Endodermal cell (in vitro differentiated cells): Measurements from ENCODE around the gene ALS2CL. TPM values are rescaled to one million over a fixed set of nuclear protein-coding genes. Genes with fewer than 3 reads are reported as not detected.

ENCODE experiments used
- DNase-seq: peaks from one replicate; pipeline ENCODE4 v3.0.0-alpha.2; 2017
- H3K27ac ChIP-seq: 2 replicates; pipeline ENCODE4 v1.5.1; 2013; ENCODE audit warnings: mild to moderate bottlenecking, low read depth, low read length, moderate library complexity
- H3K27me3 ChIP-seq: 2 replicates; pipeline ENCODE4 v1.6.1; 2013; ENCODE audit warnings: mild to moderate bottlenecking, low read length, moderate library complexity; ENCODE audit not compliant: insufficient read depth, control insufficient read depth, poor library complexity, severe bottlenecking
- H3K36me3 ChIP-seq: 2 replicates; pipeline ENCODE4 v1.7.0; 2013; ENCODE audit warnings: mild to moderate bottlenecking, low read length, moderate library complexity; ENCODE audit not compliant: control insufficient read depth, insufficient read depth
- H3K4me1 ChIP-seq: one replicate; pipeline ENCODE4 v1.7.0; 2013; ENCODE audit warnings: low read length; ENCODE audit not compliant: control insufficient read depth, insufficient read depth
- H3K4me3 ChIP-seq: 2 replicates; pipeline ENCODE4 v1.5.1; 2013; ENCODE audit warnings: mild to moderate bottlenecking, low read length, moderate library complexity
- H3K9ac ChIP-seq: 2 replicates; pipeline ENCODE4 v1.6.1; 2013; ENCODE audit warnings: mild to moderate bottlenecking, low read length, moderate library complexity; ENCODE audit not compliant: poor library complexity, severe bottlenecking; ENCODE audit errors: extremely low read depth
- H3K9me3 ChIP-seq: 2 replicates; pipeline ENCODE4 v1.6.1; 2013; ENCODE audit warnings: mild to moderate bottlenecking, low read length, moderate library complexity; ENCODE audit not compliant: control insufficient read depth
- H3K27ac Mint-ChIP-seq: 2 replicates; pipeline ENCODE4 v1.8.0; 2020; ENCODE audit warnings: mixed read lengths
- H3K27me3 Mint-ChIP-seq: 2 replicates; pipeline ENCODE4 v1.8.0; 2021; ENCODE audit warnings: mild to moderate bottlenecking, mixed read lengths; ENCODE audit not compliant: insufficient read depth
- H3K36me3 Mint-ChIP-seq: 2 replicates; pipeline ENCODE4 v1.8.0; 2020; ENCODE audit warnings: low read depth, mixed read lengths
- H3K4me1 Mint-ChIP-seq: 2 replicates; pipeline ENCODE4 v1.8.0; 2020; ENCODE audit warnings: mixed read lengths
- H3K4me3 Mint-ChIP-seq: 2 replicates; pipeline ENCODE4 v1.8.0; 2020; ENCODE audit warnings: mild to moderate bottlenecking, moderate library complexity, mixed read lengths
- H3K9me3 Mint-ChIP-seq: 2 replicates; pipeline ENCODE4 v1.8.0; 2020; ENCODE audit warnings: mild to moderate bottlenecking, mixed read lengths
- CTCF ChIP-seq: fragments of 200-600 bp; sonication (generic); conservative IDR thresholded peaks from 2 replicates; pipeline ENCODE4 v1.5.0; 2021; ENCODE audit warnings: antibody characterized with exemption, mild to moderate bottlenecking
- WGBS, 2 experiments: methylation state at CpG; one replicate each; pipeline versions ENCODE4 v1.1.5 to v1.1.7; 2013; ENCODE audit warnings: missing lambda C conversion rate in 2 of 2, mixed read lengths in 1 of 2; ENCODE audit not compliant: insufficient coverage in 1 of 2, insufficient read length in 1 of 2; 5-methylcytosine and 5-hydroxymethylcytosine counted together
- total RNA-seq, 2 donors: library from RNA; stranded (reverse); fragmentation: NEBNext Ultra II Directional in 1 of 2; extraction: Animal tissue kit (Norgen Biotek cat#: 25700) in 1 of 2; gene quantifications; 2 replicates in 1 of 2; 3 replicates in 1 of 2; pipeline ENCODE4 v1.2.1, GENCODE V29; 2021

ALS2CL gene
- total RNA-seq, 2 donors from 2014 or later = 8.9 to 20.8 TPM

DNA sequence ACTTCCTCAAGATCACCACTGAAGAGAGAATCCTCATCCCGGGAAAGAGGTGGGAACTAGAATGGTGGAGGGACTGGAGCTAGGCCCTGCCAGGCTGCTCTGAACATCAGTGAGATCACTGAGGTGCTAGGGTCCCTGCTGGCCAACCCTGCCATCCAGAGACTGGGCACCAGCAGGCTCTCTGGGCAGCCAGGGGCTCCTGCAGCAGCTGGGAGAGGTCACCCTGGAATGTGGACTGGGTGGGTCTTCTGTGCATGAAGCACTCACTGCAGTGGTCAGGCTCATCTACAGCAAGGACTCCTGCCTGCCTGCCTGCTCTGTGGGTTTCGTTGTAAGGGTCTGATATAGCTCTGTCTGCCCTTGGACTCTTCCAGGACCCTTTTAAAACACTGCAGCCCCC lies 24.9 kb downstream of the ALS2CL start:
- H3K4me1 Mint-ChIP-seq = no peaks in the 10 kb centered on the region
- no peaks in the 10 kb centered on the region for H3K9me3 Mint-ChIP-seq
- H3K4me3 Mint-ChIP-seq = no peak overlapping the region
- Histone ChIP-seq H3K36me3 (no peaks in the 10 kb centered on the region), H3K9me3 (no peaks in the 10 kb centered on the region), H3K4me3 (no peak overlapping the region), H3K4me1 (no peaks in the 10 kb centered on the region), H3K27ac (no peak overlapping the region), H3K9ac (no peak overlapping the region), H3K27me3 (no peaks in the 10 kb centered on the region)
- 83 to 89% methylated on average over 1 to 2 of the region's 2 CpGs for WGBS, 2 experiments
- no peak for TF ChIP-seq CTCF
- H3K27ac Mint-ChIP-seq = no peak overlapping the region
- no peaks in the 10 kb centered on the region for H3K36me3 Mint-ChIP-seq
- DNase-seq = peak; percentile 28
- H3K27me3 Mint-ChIP-seq = no peaks in the 10 kb centered on the region

DNA sequence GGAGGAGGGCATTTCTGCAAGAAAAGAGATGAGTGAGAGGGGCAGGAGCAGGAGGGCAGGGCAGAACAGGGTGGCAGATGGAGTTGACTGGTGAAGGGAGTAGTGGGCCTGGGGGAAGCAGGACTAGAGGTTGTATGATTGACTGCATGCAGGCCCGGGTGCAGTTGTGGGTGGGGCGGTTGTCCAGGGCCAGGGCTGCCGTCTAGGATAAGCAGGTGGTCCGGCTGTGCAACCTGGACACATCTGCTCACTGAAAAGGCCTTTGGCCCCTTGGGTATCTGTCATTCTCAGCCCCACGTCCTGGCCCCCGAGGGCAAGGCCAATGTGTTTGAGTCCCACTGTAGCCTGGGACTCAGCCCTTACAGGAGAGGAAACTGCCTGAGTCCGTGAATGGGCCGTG lies 25.4 kb downstream of the ALS2CL start:
- Histone ChIP-seq H3K27me3 (no peaks in the 10 kb centered on the region), H3K27ac (no peak overlapping the region), H3K36me3 (no peaks in the 10 kb centered on the region), H3K9ac (no peak overlapping the region), H3K9me3 (no peaks in the 10 kb centered on the region), H3K4me3 (no peak overlapping the region), H3K4me1 (no peaks in the 10 kb centered on the region)
- Mint-ChIP-seq H3K9me3 (no peaks in the 10 kb centered on the region), H3K4me1 (no peaks in the 10 kb centered on the region), H3K27ac (no peak overlapping the region), H3K27me3 (no peaks in the 10 kb centered on the region), H3K4me3 (no peak overlapping the region), H3K36me3 (no peaks in the 10 kb centered on the region)
- peak; percentile 25 for DNase-seq
- 81% methylated on average over 8 of the region's 8 CpGs for WGBS, 2 experiments
- no peak for TF ChIP-seq CTCF

GRCh38 chr3:46667657-46668056 lies 25.8 kb downstream of the ALS2CL start:
- no peak overlapping the region for H3K4me3 Mint-ChIP-seq
- H3K4me1 Mint-ChIP-seq = peaks cover 2% of the 10 kb centered on the region
- no peaks in the 10 kb centered on the region for H3K36me3 ChIP-seq
- DNase-seq = peak; percentile 37
- no peaks in the 10 kb centered on the region for H3K27me3 Mint-ChIP-seq
- H3K9me3 ChIP-seq = no peaks in the 10 kb centered on the region
- no peak overlapping the region for H3K27ac ChIP-seq
- H3K9me3 Mint-ChIP-seq = no peaks in the 10 kb centered on the region
- H3K4me1 ChIP-seq = no peaks in the 10 kb centered on the region
- no peak overlapping the region for H3K27ac Mint-ChIP-seq
- no peak overlapping the region for H3K9ac ChIP-seq
- H3K36me3 Mint-ChIP-seq = no peaks in the 10 kb centered on the region
- TF ChIP-seq CTCF = no peak
- H3K4me3 ChIP-seq = no peak overlapping the region
- 93 to 94% methylated on average over 4 to 9 of the region's 9 CpGs for WGBS, 2 experiments
- no peaks in the 10 kb centered on the region for H3K27me3 ChIP-seq
